ENCODE data around the gene TUBB2A.
A peak's percentile ranks its signal among the peaks of the same experiment; 100 is the strongest.

Gene TUBB2A

GRCh38 chr6:3118353-3119039, 38.8 kb downstream of the TUBB2A start, which contains the start of gene BPHL:
Gene BPHL, plus strand, starts transcription at chr6:3118711. Its CDS starts 30 bp downstream, at chr6:3118741.
- peak; percentile 86 for DNase-seq

GRCh38 chr6:3117912-3118352, 39.4 kb downstream of the TUBB2A start:
- no peak for DNase-seq

DNA sequence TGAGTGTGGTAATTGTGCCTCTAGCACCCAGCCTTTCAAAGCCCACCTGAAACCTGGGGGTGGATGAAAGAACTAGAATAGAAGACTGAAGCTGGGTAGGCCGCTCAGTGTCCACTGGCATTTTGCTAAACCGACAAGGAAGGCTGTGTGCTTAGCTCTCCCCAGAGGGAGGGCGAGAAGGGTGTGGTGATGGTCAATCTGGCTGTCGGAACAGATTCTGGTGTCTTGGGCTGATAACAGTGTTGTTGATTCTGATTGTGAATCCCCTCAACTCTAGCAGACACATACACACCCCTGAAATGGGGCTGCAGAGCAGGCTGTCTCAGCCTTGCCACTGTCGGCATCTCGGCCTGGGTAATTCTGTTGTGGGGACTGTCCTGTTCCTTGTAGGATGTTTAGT, 43.0 kb downstream of the TUBB2A start:
- DNase-seq = no peak

- no peak for DNase-seq
Observed at GRCh38 chr6:3109761-3110160, 47.6 kb downstream of the TUBB2A start.

DNA sequence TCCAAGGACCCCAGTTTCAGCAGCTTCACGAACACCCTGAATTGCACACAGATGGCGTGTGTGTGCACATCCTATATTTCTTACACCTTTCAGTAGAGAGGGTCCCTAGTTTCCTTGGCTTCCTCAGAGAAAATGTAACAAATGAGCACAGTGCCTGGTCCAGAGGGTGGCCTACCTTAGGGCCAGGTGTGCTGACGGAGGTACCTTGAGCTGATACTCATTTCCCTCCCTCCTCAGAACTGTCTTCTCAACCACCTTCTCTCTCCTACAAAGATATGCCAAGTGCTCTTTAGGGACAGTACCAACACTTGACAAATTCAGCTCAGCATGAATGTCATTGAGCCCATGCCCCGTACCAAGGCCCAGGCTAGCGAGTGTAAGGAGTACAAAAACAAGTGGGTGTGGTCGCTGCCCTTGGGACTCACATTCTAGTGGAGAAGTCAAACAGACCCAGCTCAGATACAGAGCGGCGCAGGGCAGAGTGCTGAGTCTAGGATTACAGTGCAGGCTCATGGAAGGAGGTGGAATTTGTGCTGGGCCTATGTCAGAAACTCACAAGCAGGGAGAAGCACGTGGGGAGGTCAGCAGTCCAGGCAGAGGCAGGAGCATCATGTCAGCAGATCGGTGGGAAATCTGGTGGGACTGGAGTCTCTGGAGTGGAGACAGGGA, 48.5 kb downstream of the TUBB2A start:
- DNase-seq = no peak
